Caco-2 (cell line): Measurements from ENCODE around the gene IQGAP3. TPM values are rescaled to one million over a fixed set of nuclear protein-coding genes. Genes with fewer than 3 reads are reported as not detected.
A peak's percentile ranks its signal among the peaks of the same experiment; 100 is the strongest.

Experiments
- BruUV-seq: library from RNA; stranded (reverse); fragments of 400-500 nt; replicated peaks from 2 replicates; lab custom pipeline; 2021; lab: Mats Ljungman, UMichigan
- CTCF ChIA-PET: fragments of 300-600 bp; sonication (Branson Sonifier 250); formaldehyde crosslinking; loops from one replicate; lab custom pipeline; 2022; ENCODE audit warnings: antibody characterized with exemption; lab: Charles Lee
- POLR2A ChIA-PET: fragments of 300-600 bp; sonication (Branson Sonifier 250); formaldehyde crosslinking; loops from one replicate; lab custom pipeline; 2022; ENCODE audit warnings: antibody characterized with exemption; lab: Charles Lee
- DNase-seq, 2 experiments: peaks; one replicate each; pipeline versions ENCODE4 v3.0.0 to v3.0.0-alpha.2; 2020 to 2022
- H3K27me3 ChIP-seq: replicated peaks from 2 replicates; pipeline ENCODE4 v1.6.0; 2011; ENCODE audit warnings: low read length; ENCODE audit not compliant: control insufficient read depth, insufficient read depth
- H3K36me3 ChIP-seq: 2 replicates; pipeline ENCODE4 v1.5.1; 2011; ENCODE audit warnings: low read length; ENCODE audit not compliant: control insufficient read depth, insufficient read depth
- H3K4me1 ChIP-seq: fragments of 250-450 bp; sonication (Bioruptor Pico); 2 replicates; pipeline ENCODE4 v1.5.1; 2020; ENCODE audit warnings: mild to moderate bottlenecking
- H3K4me3 ChIP-seq: 2 replicates; pipeline ENCODE4 v1.5.1; 2011; ENCODE audit warnings: low read depth, mild to moderate bottlenecking, control low read depth, low read length
- H3K9me3 ChIP-seq: fragments of 250-450 bp; sonication (Bioruptor Pico); 2 replicates; pipeline ENCODE4 v1.5.1; 2020; ENCODE audit warnings: mild to moderate bottlenecking, moderate library complexity
- H3K27ac Mint-ChIP-seq: one replicate; pipeline ENCODE4 v1.8.0; 2022; ENCODE audit warnings: mixed read lengths; ENCODE audit not compliant: unreplicated experiment
- H3K27me3 Mint-ChIP-seq: one replicate; pipeline ENCODE4 v1.8.0; 2022; ENCODE audit warnings: mixed read lengths; ENCODE audit not compliant: insufficient read depth, unreplicated experiment
- H3K36me3 Mint-ChIP-seq: one replicate; pipeline ENCODE4 v1.8.0; 2022; ENCODE audit warnings: mild to moderate bottlenecking, mixed read lengths; ENCODE audit not compliant: insufficient read depth, unreplicated experiment
- H3K4me1 Mint-ChIP-seq: one replicate; pipeline ENCODE4 v1.8.0; 2022; ENCODE audit warnings: low read depth, mixed read lengths; ENCODE audit not compliant: unreplicated experiment
- H3K4me3 Mint-ChIP-seq: one replicate; pipeline ENCODE4 v1.8.0; 2022; ENCODE audit warnings: mild to moderate bottlenecking, moderate library complexity, mixed read lengths; ENCODE audit not compliant: unreplicated experiment
- H3K9me3 Mint-ChIP-seq: one replicate; pipeline ENCODE4 v1.8.0; 2022; ENCODE audit warnings: mixed read lengths; ENCODE audit not compliant: unreplicated experiment
- CTCF ChIP-seq, 2 experiments: fragments of 200-600 bp in 1 of 2; IDR thresholded peaks; 1 replicate in 1 of 2; 2 replicates in 1 of 2; pipeline versions ENCODE4 v1.5.1 to v1.8.0; 2011 to 2022; ENCODE audit warnings: antibody characterized with exemption in 1 of 2, control low read depth in 1 of 2, inconsistent platforms in 1 of 2, low read depth in 1 of 2, low read length in 1 of 2, mild to moderate bottlenecking in 1 of 2, moderate library complexity in 1 of 2; ENCODE audit not compliant: insufficient read depth in 1 of 2, severe bottlenecking in 1 of 2, unreplicated experiment in 1 of 2
- intact Hi-C: fragments of 100-400 bp; cut with micrococcal nuclease; formaldehyde crosslinking; loops from one replicate; pipeline ENCODE4 v1.10.0; 2022; ENCODE audit not compliant: unreplicated experiment
- total RNA-seq: library from RNA; stranded (reverse); gene quantifications from 2 replicates; pipeline ENCODE4 v1.2.3, GENCODE V29; 2022

Gene IQGAP3
- total RNA-seq, 1 experiment from 2014 or later = 37.6 TPM

DNA sequence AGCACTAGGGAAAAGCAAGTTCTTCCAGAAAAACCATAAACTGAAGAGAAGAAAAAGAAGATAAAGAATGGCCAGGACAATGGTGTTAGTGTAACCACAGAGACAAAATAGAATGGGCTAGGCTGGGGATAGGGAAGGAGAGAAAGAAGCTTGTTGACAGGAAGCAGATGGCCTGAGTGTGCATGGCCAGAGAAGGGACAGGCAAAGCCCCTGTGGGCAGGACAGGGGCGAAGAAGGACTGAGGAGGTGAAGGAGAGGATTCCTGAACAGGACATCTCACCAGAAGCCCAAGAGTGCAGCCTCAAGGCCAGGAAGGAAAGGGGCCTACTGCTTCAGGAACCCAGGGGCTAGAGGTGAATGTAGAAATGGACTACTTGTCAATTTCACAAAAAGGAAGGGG, 29.3 kb downstream of the IQGAP3 start:
- no peak for TF ChIP-seq CTCF (IDR thresholded peaks at IDR 0.05; ENCODE audit: insufficient read depth in 1 of 2, low read depth in 1 of 2, low read length in 1 of 2, severe bottlenecking in 1 of 2, unreplicated experiment in 1 of 2)
- peaks cover 27% of the 10 kb centered on the region for H3K36me3 Mint-ChIP-seq
- peak overlapping the region; percentile 80 for H3K27ac Mint-ChIP-seq
- no peaks in the 10 kb centered on the region; the same call in none of the 2 replicates for H3K36me3 ChIP-seq
- intact Hi-C loops = loop anchor here (2.0 kb wide), 1 partner anchor 38 kb away; no protein-coding TSS in a partner anchor
- POLR2A ChIA-PET = interaction anchor here (0.7 kb wide), 2 partner anchors 48 to 145 kb away, joined by 3 read pairs; partner anchors contain the start of gene NAXE
- no peaks in the 10 kb centered on the region for H3K9me3 ChIP-seq
- H3K27me3 Mint-ChIP-seq = no peaks in the 10 kb centered on the region
- DNase-seq = peak in 1 of 2 experiments; percentile 23
- H3K27me3 ChIP-seq = no peaks in the 10 kb centered on the region
- H3K4me1 ChIP-seq = peaks cover 5% of the 10 kb centered on the region; the same call in 1 of the 2 replicates
- CTCF ChIA-PET = interaction anchor here (1.0 to 1.5 kb wide), 2 partner anchors 42 to 86 kb away, joined by 3 to 4 read pairs; no protein-coding TSS in a partner anchor
- no peak overlapping the region for H3K4me3 Mint-ChIP-seq
- H3K9me3 Mint-ChIP-seq = no peaks in the 10 kb centered on the region
- BruUV-seq = no TSS peak
- no peak overlapping the region for H3K4me3 ChIP-seq
- peaks cover 16% of the 10 kb centered on the region for H3K4me1 Mint-ChIP-seq

DNA sequence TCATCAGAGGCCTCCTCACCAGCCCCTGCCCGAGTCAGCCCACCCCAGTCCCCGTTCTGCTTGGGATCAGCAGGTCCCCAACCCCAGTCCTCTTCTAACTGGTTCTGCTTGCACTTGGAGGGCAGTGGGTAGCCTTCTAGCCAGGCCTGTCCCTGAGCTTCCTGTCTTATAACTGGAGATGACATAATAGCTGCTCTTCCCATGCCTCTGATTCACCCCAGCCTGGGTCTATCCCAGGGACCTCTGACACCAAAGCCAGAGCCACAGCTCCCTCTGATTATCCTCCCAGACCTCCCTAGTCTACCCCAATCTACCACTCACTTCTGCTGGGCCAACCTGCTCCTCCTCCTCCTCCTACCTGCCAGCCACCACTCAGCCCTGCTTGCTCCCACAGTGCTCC, 31.4 kb downstream of the IQGAP3 start:
- DNase-seq = no peak
- Histone ChIP-seq H3K4me3 (no peak overlapping the region), H3K4me1 (peaks cover 5% of the 10 kb centered on the region; the same call in 1 of the 2 replicates), H3K27me3 (no peaks in the 10 kb centered on the region), H3K36me3 (no peaks in the 10 kb centered on the region; the same call in 1 of the 2 replicates), H3K9me3 (no peaks in the 10 kb centered on the region)
- intact Hi-C loops = no loop called here
- no TSS peak for BruUV-seq
- ChIA-PET CTCF (no interaction called here), POLR2A (no interaction called here)
- Mint-ChIP-seq H3K36me3 (peaks cover 40% of the 10 kb centered on the region), H3K4me1 (peaks cover 16% of the 10 kb centered on the region), H3K9me3 (no peaks in the 10 kb centered on the region), H3K4me3 (no peak overlapping the region), H3K27me3 (no peaks in the 10 kb centered on the region), H3K27ac (no peak overlapping the region)
- no peak for TF ChIP-seq CTCF (IDR thresholded peaks at IDR 0.05; ENCODE audit: insufficient read depth in 1 of 2, low read depth in 1 of 2, low read length in 1 of 2, severe bottlenecking in 1 of 2, unreplicated experiment in 1 of 2)

GRCh38 chr1:156539818-156540355, 32.5 kb downstream of the IQGAP3 start:
- BruUV-seq = no TSS peak
- DNase-seq = no peak
- Histone ChIP-seq H3K36me3 (no peaks in the 10 kb centered on the region; the same call in 1 of the 2 replicates), H3K9me3 (no peaks in the 10 kb centered on the region), H3K4me1 (peaks cover 5% of the 10 kb centered on the region; the same call in 1 of the 2 replicates), H3K4me3 (no peak overlapping the region), H3K27me3 (no peaks in the 10 kb centered on the region)
- Mint-ChIP-seq H3K9me3 (no peaks in the 10 kb centered on the region), H3K27me3 (no peaks in the 10 kb centered on the region), H3K4me3 (no peak overlapping the region), H3K27ac (no peak overlapping the region), H3K36me3 (peaks cover 40% of the 10 kb centered on the region), H3K4me1 (peaks cover 14% of the 10 kb centered on the region)
- CTCF ChIA-PET = no interaction called here
- intact Hi-C loops = no loop called here
- no peak for TF ChIP-seq CTCF (IDR thresholded peaks at IDR 0.05; ENCODE audit: insufficient read depth in 1 of 2, low read depth in 1 of 2, low read length in 1 of 2, severe bottlenecking in 1 of 2, unreplicated experiment in 1 of 2)
- POLR2A ChIA-PET = interaction anchor here (0.6 kb wide), 1 partner anchor 11 kb away, joined by 3 read pairs; no protein-coding TSS in a partner anchor
